ENCODE results near the gene RETN.

DNA sequence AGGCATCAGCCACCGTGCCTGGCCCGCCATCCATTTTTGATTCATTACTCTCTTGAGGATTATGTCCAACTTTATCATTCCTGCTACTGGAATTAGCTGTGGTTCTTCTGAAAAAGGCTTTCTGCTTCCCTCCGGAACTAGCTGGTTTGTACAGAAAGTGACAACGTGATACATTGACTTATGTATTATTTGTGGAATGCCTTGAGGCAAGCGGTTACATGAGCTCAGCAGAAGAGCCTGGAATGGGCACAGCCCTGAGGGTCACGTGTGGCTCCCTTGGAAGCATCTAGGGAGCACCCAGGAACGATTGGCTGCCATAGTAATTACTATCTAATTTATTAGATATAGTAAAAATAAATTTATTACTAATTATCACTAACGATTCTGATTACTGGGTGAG lies 14.4 kb upstream of the RETN start:
- no peak for TF ChIP-seq POLR2AphosphoS5 (IDR thresholded peaks at IDR 0.05; ENCODE audit: low read depth)
- TF ChIP-seq EZH2 (IDR thresholded peaks at IDR 0.05; ENCODE audit: low read depth, unreplicated experiment), result no peak
- TF ChIP-seq, protein P1, sequence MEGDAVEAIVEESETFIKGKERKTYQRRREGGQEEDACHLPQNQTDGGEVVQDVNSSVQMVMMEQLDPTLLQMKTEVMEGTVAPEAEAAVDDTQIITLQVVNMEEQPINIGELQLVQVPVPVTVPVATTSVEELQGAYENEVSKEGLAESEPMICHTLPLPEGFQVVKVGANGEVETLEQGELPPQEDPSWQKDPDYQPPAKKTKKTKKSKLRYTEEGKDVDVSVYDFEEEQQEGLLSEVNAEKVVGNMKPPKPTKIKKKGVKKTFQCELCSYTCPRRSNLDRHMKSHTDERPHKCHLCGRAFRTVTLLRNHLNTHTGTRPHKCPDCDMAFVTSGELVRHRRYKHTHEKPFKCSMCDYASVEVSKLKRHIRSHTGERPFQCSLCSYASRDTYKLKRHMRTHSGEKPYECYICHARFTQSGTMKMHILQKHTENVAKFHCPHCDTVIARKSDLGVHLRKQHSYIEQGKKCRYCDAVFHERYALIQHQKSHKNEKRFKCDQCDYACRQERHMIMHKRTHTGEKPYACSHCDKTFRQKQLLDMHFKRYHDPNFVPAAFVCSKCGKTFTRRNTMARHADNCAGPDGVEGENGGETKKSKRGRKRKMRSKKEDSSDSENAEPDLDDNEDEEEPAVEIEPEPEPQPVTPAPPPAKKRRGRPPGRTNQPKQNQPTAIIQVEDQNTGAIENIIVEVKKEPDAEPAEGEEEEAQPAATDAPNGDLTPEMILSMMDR (conservative IDR thresholded peaks at IDR 0.05; ENCODE audit: low read depth in 2 of 2), result no peak
- TF ChIP-seq CREB1 (CRISPR knock-in tag; IDR thresholded peaks at IDR 0.05; ENCODE audit: low read depth), result no peak
- TF ChIP-seq NANOG (IDR thresholded peaks at IDR 0.05; ENCODE audit: borderline replicate concordance), result no peak
- TF ChIP-seq EZH2phosphoT487 (IDR thresholded peaks at IDR 0.05; ENCODE audit: unreplicated experiment), result no peak
